HL-60/S4 treated with retinoic acid at 250 ng/mL for 4 days and 3 days (cell line): Measurements from ENCODE around the gene STH.
"Not testable (repeated sequence)": the region's sequence is repeated elsewhere in the genome, so short reads cannot be mapped to it uniquely, and the experiment has no call there.

Experiments
- in situ Hi-C: fragments of 300-500 bp; cut with MboI; formaldehyde crosslinking; loops from 2 replicates; pipeline ENCODE4 v1.7.0; 2022; ENCODE audit warnings: low sequenced_read_pairs

Gene STH, protein sequence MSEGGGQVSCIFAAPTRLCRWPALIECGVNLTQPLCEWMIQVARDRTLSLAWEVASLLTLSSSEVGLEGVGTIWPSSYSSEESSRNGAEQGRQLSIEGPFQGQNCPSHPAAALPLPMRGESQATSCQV

DNA sequence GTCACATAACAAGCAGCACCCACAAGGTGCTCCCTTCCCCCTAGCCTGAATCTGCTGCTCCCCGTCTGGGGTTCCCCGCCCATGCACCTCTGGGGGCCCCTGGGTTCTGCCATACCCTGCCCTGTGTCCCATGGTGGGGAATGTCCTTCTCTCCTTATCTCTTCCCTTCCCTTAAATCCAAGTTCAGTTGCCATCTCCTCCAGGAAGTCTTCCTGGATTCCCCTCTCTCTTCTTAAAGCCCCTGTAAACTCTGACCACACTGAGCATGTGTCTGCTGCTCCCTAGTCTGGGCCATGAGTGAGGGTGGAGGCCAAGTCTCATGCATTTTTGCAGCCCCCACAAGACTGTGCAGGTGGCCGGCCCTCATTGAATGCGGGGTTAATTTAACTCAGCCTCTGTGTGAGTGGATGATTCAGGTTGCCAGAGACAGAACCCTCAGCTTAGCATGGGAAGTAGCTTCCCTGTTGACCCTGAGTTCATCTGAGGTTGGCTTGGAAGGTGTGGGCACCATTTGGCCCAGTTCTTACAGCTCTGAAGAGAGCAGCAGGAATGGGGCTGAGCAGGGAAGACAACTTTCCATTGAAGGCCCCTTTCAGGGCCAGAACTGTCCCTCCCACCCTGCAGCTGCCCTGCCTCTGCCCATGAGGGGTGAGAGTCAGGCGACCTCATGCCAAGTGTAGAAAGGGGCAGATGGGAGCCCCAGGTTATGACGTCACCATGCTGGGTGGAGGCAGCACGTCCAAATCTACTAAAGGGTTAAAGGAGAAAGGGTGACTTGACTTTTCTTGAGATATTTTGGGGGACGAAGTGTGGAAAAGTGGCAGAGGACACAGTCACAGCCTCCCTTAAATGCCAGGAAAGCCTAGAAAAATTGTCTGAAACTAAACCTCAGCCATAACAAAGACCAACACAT is at the start of gene STH:
Gene STH, plus strand, starts transcription at position 264 of the 913 bp plus-strand sequence. Its CDS starts 30 bp downstream, at position 294.
- in situ Hi-C loops: no loop called here

DNA sequence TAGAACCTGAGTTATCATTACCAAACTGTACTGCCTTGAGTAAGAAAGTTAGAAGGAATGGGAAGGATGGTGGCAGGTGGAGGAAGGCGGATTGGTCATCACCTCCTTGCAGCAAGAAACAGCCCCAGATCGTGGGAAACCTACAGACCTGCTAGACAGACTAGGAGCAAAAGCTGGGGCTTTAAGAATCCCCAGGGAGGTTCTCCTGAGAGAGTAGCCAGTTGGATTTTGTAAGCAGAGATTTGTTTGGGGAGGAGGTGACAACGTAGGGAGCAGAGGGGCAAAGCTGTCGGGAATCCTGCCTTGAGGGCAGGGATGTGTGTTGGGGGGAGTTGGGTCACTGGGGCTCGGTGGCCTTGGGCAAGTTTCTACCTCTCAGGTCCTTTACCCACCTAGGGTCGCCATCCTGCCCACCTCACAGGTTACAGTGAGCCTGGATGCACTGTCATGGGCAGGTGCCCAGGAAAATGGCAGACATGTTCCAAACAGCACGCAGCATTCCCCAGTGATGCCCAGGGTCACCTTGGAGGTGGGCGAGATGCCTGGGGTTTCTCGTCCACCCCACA is 49.2 kb upstream of the STH start:
- in situ Hi-C loops: no loop called here

DNA sequence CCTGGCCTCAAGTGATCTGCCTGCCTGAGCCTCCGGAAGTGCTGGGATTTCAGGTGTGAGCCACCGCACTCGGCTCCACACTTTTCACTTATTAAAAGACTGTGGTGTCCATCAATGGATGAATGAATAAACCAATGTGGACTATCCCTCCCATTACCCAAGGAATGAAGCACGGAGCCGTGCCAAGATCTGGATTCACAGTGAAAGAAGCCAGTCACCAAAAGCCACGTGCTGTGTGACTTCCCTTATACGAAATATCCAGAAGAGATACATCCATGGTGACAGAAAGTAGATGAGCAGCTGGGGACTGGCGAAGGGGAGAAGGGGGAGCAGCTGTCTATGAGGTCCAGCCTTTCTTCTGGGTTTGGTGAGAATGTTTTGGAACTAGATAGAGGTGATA is 48.2 kb upstream of the STH start:
- in situ Hi-C loops: no loop called here

DNA sequence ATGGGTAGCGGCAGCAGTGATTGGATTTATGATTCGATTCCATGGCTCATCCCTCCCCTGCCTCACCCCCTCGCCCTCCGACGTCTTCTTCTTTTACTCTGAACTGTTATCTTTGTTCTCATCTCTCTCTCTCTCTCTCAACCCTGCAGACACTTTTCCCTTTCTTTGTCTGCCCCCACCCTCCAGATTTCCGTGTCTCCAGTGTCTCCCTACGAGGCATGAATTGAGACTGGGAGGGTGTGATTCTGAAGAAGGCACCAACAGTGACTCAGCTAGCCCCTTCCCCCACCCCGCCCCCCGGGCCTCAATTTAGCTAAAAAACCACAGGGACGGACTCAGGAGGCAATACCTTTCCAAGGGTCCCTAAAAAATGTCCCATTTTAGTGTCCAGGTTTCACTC is 47.6 kb upstream of the STH start:
- in situ Hi-C loops: no loop called here

DNA sequence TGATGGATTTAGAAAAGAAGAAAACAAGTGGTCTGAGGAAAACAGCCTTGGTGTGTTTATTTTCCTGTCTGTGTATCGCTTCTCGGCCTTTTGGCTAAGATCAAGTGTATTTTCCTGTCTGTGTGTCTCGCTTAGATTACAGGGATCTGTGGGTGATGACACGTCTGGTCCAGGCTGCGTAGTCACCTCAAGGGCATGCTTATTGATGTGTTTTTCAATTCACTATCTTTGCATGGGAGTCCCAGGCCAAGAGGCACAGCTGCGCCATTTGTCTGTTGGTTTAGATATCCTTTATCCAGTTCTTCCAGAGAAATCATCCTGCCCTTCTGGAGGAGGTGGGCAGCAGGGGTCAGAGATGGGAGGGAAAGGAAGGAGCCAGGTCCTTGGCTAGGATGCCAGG is 47.1 kb upstream of the STH start:
- in situ Hi-C loops: no loop called here

DNA sequence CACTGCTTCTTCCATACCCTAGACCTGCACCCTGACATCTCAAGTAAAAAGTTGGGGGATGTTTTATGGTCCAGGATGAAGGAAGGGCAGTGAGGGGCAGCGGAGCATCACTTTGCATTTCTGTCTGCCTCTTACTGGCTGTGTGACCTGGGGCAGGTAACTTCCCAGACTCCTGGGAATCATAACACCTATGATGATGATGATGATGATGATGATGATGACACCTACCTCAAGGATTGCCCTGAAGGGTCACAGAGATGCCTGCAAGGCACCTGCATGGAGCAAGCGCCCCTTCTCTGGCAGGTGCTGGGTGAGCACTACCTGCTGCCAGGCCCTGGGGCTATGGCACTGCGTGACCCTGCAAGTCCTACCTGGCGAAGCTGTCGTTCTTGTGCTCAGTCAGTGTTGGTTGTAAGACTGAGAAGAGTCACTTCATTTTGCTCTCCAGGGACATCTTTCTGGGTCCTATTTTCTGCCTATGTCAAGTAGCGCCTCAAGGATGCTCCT is 46.2 kb upstream of the STH start:
- in situ Hi-C loops: no loop called here

DNA sequence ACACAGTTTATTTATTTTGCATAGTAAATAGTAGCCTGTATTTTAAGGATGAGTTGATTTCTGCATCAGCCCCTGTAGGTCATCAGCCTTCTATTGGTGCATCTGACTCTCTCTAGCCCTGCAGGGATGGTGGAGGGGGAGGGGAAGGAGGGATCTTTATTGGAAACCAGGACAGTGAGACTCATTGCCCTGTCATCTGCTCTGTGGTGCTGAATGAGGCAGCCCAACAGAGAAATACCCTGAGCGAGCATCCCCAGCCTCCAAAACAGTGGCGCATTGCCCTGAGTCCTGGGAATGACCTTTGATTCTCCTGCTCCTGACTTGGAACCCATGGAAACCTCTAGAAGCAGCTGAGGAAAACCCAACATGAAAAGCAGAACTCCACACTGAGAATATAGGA is 45.5 kb upstream of the STH start:
- in situ Hi-C loops: no loop called here

DNA sequence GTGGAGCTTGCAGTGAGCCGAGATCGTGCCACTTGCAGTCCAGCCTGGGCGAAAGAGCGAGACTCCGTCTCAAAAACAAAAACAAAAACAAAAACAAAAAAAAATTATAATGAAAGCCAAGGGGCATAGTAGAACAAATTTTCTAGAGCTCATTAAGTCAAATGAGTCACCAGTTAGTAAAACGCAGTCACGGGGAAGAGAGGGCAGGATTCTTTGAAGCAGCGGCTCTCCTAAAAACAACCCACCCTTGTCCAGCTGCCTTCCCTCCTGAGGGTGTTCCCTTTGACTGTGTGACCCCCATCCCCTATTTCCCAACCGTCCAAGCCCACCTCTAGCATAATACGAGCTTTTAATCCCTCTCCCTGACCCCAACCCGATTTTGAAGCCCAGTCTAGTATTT is 44.1 kb upstream of the STH start:
- in situ Hi-C loops: no loop called here

DNA sequence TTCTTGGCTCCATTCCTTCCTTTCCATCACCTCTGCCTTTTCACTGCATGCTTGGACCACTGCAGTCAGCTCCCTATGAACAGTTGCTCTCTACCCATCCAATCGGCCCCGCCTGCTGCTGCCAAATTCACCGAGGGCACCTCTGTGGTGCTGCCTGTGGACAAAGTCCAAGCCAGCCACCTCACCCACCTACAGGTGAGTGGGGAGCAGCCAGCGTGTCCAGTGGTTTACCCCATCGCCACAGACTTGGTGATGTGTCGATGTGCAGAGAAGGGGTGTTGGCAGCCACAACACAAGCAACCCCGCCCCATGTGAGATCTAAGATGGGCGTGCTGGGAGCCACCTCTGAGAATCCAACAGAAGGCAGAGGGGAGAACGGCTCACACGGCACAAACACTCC is 43.7 kb upstream of the STH start:
- in situ Hi-C loops: no loop called here

DNA sequence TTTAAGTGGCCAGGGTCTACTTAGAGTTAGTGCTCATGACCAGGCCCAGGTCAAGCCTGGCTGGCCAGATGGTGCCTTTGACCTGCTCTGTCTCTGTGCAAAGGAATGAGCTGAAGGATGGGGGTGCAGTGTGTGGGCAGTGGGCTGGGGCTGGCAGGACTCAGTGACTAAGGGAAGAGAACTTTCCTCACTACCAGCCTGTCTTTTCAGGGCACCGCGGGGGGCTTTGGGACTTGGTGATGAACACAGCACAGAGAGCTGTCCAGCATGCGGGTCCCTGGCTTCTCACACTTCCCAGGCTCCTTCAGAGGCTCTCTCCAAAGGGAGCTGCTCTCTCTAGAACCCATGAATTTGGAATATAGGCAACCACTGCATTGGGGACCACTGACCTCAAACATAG is 43.0 kb upstream of the STH start:
- in situ Hi-C loops: no loop called here

DNA sequence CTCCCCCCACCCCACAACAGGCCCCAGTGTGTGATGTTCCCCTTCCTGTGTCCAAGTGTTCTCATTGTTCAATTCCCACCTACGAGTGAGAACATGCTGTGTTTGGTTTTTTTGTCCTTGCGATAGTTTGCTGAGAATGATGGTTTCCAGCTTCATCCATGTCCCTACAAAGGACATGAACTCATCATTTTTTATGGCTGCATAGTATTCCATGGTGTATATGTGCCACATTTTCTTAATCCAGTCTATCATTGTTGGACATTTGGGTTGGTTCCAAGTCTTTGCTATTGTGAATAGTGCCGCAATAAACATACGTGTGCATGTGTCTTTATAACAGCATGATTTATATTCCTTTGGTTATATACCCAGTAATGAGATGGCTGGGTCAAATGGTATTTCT is 42.3 kb upstream of the STH start:
- in situ Hi-C loops: not testable (repeated sequence)

DNA sequence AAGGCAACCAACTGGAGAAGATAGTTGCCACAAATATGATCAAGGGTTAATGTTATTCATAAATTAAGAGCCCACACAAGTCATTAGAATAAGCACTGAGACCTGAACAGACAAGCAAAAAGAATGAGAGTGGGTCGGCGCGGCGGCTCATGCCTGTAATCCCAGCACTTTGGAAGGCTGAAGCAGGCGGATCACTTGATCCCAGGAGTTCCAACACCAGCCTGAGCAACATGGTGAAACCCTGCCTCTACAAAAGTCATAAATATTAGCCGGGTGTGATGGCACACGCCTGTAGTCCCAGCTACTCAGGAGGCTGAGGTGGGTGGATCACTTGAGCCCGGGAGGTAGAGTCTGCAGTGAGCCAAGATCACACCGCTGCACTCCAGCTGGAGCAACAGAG is 40.7 kb upstream of the STH start:
- in situ Hi-C loops: no loop called here

DNA sequence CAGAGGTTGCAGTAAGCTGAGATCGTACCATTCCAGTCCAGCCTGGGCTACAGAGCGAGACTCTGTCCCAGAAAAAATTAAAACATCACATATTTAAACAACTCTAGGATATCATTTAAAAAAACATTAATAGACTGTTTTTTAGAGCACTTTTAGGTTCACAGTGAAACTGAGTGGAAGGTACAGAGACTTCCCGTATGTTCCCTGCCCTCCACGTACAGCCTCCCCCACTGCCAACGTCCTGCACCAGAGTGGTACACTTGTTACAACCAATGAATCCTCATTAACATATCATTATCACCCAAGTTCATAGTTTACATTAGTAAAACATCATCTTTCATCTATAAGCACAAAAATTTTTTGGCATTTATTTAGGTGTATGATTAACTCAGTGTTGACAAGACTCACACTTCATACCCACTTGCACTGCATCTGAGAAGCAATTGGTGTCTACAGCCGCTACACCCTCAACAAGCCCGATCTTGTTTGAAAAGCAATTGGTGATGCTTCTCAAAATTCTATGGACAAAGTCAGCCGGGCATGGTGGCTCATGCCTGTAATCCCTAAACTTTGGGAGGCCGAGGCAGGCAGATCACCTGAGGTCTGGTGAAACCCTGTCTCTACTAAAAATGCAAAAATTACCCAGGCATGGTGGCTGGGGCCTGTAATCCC is 39.9 kb upstream of the STH start:
- in situ Hi-C loops: no loop called here

DNA sequence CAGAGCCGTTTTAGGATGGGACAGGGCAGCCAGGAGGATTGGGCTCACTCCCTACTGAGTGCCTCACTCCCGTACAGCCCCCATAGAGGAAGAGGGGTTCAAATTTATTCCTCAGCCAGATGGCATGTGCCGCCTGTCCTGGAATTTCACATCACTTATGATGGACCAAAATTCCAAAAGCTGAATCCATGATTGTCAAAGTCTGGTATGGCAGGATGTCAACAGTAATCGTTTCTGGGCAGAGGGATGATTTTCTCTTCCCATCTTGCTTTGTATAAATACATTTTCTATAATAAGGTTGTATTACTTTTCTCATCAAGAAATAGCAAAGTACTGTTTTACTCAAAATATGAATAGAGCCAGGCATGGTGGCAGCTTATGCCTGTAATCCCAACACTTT is 38.7 kb upstream of the STH start:
- in situ Hi-C loops: no loop called here

DNA sequence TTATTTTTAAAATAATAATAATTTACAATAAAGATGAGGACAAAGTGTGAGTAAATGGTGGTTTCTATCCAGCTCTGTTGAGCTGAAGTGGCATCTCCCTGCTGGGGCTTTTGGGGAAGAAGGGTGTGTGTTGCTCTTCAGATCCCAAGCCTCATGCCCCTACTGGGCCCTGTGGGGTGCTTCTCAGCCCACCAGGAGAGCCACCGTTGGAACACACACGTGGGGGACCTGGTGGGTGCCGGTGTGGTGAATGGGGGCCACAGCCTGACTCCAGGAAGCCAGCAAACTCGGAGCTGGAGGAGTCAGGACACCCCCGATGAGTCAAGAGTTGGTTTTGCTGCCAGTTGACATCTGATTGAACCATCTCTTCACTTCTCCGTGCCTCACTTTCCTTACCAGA is 37.8 kb upstream of the STH start:
- in situ Hi-C loops: no loop called here

DNA sequence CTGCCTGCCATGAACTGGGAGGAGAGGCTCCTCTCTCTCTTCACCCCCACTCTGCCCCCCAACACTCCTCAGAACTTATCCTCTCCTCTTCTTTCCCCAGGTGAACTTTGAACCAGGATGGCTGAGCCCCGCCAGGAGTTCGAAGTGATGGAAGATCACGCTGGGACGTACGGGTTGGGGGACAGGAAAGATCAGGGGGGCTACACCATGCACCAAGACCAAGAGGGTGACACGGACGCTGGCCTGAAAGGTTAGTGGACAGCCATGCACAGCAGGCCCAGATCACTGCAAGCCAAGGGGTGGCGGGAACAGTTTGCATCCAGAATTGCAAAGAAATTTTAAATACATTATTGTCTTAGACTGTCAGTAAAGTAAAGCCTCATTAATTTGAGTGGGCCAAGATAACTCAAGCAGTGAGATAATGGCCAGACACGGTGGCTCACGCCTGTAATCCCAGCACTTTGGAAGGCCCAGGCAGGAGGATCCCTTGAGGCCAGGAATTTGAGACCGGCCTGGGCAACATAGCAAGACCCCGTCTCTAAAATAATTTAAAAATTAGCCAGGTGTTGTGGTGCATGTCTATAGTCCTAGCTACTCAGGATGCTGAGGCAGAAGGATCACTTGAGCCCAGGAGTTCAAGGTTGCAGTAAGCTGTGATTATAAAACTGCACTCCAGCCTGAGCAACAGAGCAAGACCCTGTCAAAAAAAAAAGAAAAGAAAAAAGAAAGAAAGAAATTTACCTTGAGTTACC is 36.7 kb upstream of the STH start:
- in situ Hi-C loops: no loop called here

DNA sequence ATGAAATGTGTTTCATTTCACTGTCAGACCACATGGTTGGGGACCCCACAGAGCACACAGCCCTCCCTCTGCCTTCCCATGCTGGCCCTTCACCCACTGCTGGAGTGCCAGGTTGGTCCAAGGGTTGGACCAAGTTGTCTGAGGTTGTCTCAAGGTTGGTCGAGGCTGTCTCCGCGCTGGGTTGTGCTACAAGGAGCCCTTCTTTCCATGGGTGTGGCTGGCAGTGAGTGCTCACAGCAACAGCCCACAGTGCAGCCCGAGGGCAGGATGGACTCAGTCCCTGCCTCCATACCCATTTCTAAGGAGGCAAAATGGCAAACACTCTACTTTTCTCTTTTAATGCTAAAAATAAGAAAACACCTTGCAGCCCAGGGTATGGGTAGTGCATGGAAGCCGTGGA is 35.8 kb upstream of the STH start:
- in situ Hi-C loops: no loop called here

DNA sequence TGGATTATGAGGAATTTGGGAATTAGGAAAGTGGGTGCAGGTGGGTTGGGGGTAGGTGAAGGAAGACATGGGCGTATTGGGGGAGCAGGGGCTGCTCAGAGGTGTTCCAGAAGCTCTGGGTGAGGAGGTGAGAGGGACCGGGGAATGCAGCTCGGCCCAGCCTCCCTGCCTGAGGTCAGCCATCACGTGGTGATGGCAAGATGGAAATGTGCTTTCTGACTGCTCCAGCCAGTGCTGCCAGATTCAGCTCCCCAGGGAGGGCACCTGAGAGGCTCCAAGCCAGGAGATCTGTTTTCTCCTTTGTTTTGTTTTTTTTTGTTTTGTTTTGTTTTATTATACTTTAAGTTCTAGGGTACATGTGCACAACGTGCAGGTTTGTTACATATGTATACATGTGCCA is 35.2 kb upstream of the STH start:
- in situ Hi-C loops: no loop called here

DNA sequence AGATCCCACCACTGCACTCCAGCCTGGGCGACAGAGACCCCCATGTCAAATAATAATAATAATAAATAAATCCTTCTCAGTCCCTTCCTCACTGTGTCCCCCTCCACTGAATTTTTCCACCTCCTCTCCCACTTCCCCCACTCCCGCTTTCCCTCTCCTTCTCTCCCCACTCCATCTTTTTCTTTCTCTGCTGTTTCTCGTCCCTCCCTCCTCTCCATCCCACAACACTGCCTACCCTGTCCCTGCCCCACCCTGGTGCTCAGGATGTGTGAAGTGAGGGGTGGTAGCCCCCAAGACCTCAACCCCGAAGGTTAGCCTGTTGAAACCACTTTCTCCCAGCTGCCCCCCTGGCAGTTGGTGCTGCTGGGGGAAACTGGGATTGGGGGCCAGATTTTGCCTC is 34.4 kb upstream of the STH start:
- in situ Hi-C loops: no loop called here

DNA sequence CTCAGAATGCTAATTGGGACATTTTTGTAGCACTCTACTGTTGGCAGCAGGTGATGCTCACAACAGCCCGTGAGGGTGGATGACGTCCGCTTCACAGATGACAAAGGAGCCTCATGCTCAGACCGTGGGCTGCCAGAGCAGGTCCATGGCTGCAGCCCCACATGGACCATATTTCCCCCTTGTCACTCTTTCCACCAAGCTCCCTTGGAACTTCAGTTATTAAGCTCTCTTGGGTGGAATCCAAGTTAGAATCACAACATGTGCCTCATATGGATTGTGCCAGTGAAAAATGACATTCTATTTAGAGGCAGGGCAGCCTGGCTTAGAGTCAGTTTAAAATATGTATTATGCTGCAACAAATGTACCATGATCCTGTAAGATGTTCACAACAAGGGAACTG is 33.2 kb upstream of the STH start:
- in situ Hi-C loops: no loop called here
